H1 (cell line): ENCODE data around the gene PLEKHS1. TPM values are rescaled to one million over a fixed set of nuclear protein-coding genes. Genes with fewer than 3 reads are reported as not detected.

Experiments used
- CTCF ChIA-PET: fragments of 300-600 bp; sonication (Branson Sonifier 250); formaldehyde crosslinking; loops from one replicate; lab custom pipeline; 2021; ENCODE audit not compliant: partially characterized antibody; lab: Charles Lee
- POLR2A ChIA-PET: fragments of 300-600 bp; sonication (Branson Sonifier 250); formaldehyde crosslinking; loops from one replicate; lab custom pipeline; 2021; ENCODE audit warnings: inconsistent platforms; ENCODE audit not compliant: partially characterized antibody; lab: Charles Lee
- DNase-seq, 2 experiments: peaks; one replicate each; pipeline versions ENCODE4 v3.0.0 to v3.0.0-alpha.2; 2010 to 2022; ENCODE audit warnings: low spot score in 2 of 2, low read depth in 1 of 2, mixed read lengths in 1 of 2
- FAIRE-seq: peaks from 2 replicates; lab custom pipeline; 2011; peaks lifted over from hg19 to GRCh38; lab: Jason Lieb, UNC
- H2AFZ ChIP-seq: 2 replicates; pipeline ENCODE4 v1.8.1; 2012; ENCODE audit warnings: low read length, inconsistent platforms
- H2AK5ac ChIP-seq: 2 replicates; pipeline ENCODE4 v1.6.1; 2013; ENCODE audit warnings: low read depth, low read length
- H2BK120ac ChIP-seq: replicated peaks from 2 replicates; pipeline ENCODE3; 2013; ENCODE audit warnings: low read depth, low read length, inconsistent platforms
- H2BK12ac ChIP-seq: 2 replicates; pipeline ENCODE4 v1.6.1; 2013; ENCODE audit warnings: low read depth, low read length
- H2BK15ac ChIP-seq: 2 replicates; pipeline ENCODE4 v1.6.1; 2013; ENCODE audit warnings: low read length
- H2BK20ac ChIP-seq: 2 replicates; pipeline ENCODE4 v1.6.1; 2013; ENCODE audit warnings: low read length
- H2BK5ac ChIP-seq: 2 replicates; pipeline ENCODE4 v1.6.1; 2013; ENCODE audit warnings: low read depth, low read length
- H3K14ac ChIP-seq: 2 replicates; pipeline ENCODE4 v1.6.1; 2013; ENCODE audit warnings: inconsistent platforms; ENCODE audit not compliant: insufficient read length
- H3K18ac ChIP-seq: 2 replicates; pipeline ENCODE4 v1.6.1; 2013; ENCODE audit warnings: low read length; ENCODE audit errors: extremely low read depth
- H3K23ac ChIP-seq: 2 replicates; pipeline ENCODE4 v1.6.1; 2013; ENCODE audit warnings: inconsistent platforms; ENCODE audit not compliant: insufficient read length
- H3K23me2 ChIP-seq: 2 replicates; pipeline ENCODE4 v1.6.1; 2013; ENCODE audit warnings: low read depth, low read length
- H3K27ac ChIP-seq: 2 replicates; pipeline ENCODE4 v1.6.1; 2011; ENCODE audit warnings: low read depth, low read length, inconsistent platforms
- H3K27me3 ChIP-seq, 4 experiments: replicated peaks in 1 of 4; 1 replicate in 1 of 4; 2 replicates in 3 of 4; pipeline versions ENCODE4 v1.6.1 to v1.8.1; 2011 to 2013; ENCODE audit warnings: low read length in 3 of 4, mild to moderate bottlenecking in 3 of 4, inconsistent platforms in 2 of 4, mixed read lengths in 2 of 4, moderate library complexity in 1 of 4; ENCODE audit not compliant: control insufficient read depth in 3 of 4, insufficient read depth in 3 of 4; ENCODE audit errors: extremely low read depth in 1 of 4
- H3K36me3 ChIP-seq, 4 experiments: 2 replicates each; pipeline versions ENCODE4 v1.6.1 to v1.8.1; 2011 to 2013; ENCODE audit warnings: mild to moderate bottlenecking in 4 of 4, low read length in 3 of 4, moderate library complexity in 2 of 4, control low read depth in 1 of 4, inconsistent platforms in 1 of 4; ENCODE audit not compliant: insufficient read depth in 4 of 4, control insufficient read depth in 2 of 4
- H3K4ac ChIP-seq: replicated peaks from 2 replicates; pipeline ENCODE3; 2013; ENCODE audit warnings: low read length, low read depth, mixed read lengths, inconsistent platforms; ENCODE audit not compliant: insufficient read length
- H3K4me1 ChIP-seq, 4 experiments: replicated peaks in 1 of 4; 1 replicate in 1 of 4; 2 replicates in 3 of 4; pipeline versions ENCODE4 v1.6.1 to v1.8.1; 2011 to 2013; ENCODE audit warnings: low read length in 3 of 4, inconsistent platforms in 2 of 4, mixed read lengths in 1 of 4; ENCODE audit not compliant: insufficient read depth in 4 of 4, control insufficient read depth in 3 of 4
- H3K4me2 ChIP-seq, 2 experiments: 2 replicates each; pipeline versions ENCODE4 v1.6.1 to v1.8.1; 2011 to 2013; ENCODE audit warnings: low read depth in 2 of 2, low read length in 2 of 2, control low read depth in 1 of 2, inconsistent platforms in 1 of 2, mild to moderate bottlenecking in 1 of 2; ENCODE audit not compliant: insufficient read depth in 1 of 2
- H3K4me3 ChIP-seq, 4 experiments: fragments of 200-600, 300-600 bp in 1 of 4; sonication (generic), shearing (Covaris generic), sonication (Bioruptor Twin) in 1 of 4; 2 replicates each; pipeline versions ENCODE4 v1.5.1 to v1.8.1; 2011 to 2016; ENCODE audit warnings: low read length in 4 of 4, low read depth in 3 of 4, control low read depth in 2 of 4, inconsistent platforms in 2 of 4, mild to moderate bottlenecking in 2 of 4, mixed read lengths in 1 of 4, moderate library complexity in 1 of 4; ENCODE audit not compliant: insufficient read depth in 2 of 4; ENCODE audit errors: extremely low read depth in 1 of 4
- H3K56ac ChIP-seq: replicated peaks from 2 replicates; pipeline ENCODE3; 2013; ENCODE audit warnings: low read depth, mild to moderate bottlenecking, mixed read lengths, low read length, inconsistent platforms; ENCODE audit not compliant: insufficient read length
- H3K79me1 ChIP-seq: 2 replicates; pipeline ENCODE4 v1.6.1; 2013; ENCODE audit warnings: low read depth, low read length, control low read depth
- H3K79me2 ChIP-seq, 2 experiments: 2 replicates each; pipeline versions ENCODE4 v1.6.1 to v1.8.1; 2012 to 2013; ENCODE audit warnings: low read length in 2 of 2, mild to moderate bottlenecking in 2 of 2, inconsistent platforms in 1 of 2; ENCODE audit not compliant: insufficient read depth in 2 of 2, control insufficient read depth in 1 of 2
- H3K9ac ChIP-seq, 4 experiments: replicated peaks in 1 of 4; 1 replicate in 1 of 4; 2 replicates in 3 of 4; pipeline versions ENCODE4 v1.6.1 to v1.8.1; 2011 to 2013; ENCODE audit warnings: low read depth in 3 of 4, low read length in 3 of 4, control low read depth in 2 of 4, mild to moderate bottlenecking in 2 of 4, moderate library complexity in 2 of 4, inconsistent platforms in 1 of 4; ENCODE audit errors: extremely low read depth in 1 of 4
- H3K9me3 ChIP-seq, 2 experiments: 2 replicates each; pipeline versions ENCODE4 v1.6.1 to v1.8.1; 2012 to 2013; ENCODE audit warnings: mild to moderate bottlenecking in 2 of 2, moderate library complexity in 2 of 2, control low read depth in 1 of 2, inconsistent platforms in 1 of 2, low read depth in 1 of 2, low read length in 1 of 2, mixed read lengths in 1 of 2; ENCODE audit not compliant: insufficient read depth in 2 of 2
- H4K20me1 ChIP-seq, 2 experiments: replicated peaks in 1 of 2; 2 replicates each; pipeline versions ENCODE3 to v1.8.1; 2011 to 2013; ENCODE audit warnings: inconsistent platforms in 2 of 2, low read length in 2 of 2, mild to moderate bottlenecking in 1 of 2; ENCODE audit not compliant: insufficient read depth in 2 of 2, control insufficient read depth in 1 of 2
- H4K5ac ChIP-seq: 2 replicates; pipeline ENCODE4 v1.6.1; 2013; ENCODE audit warnings: low read length, low read depth, mixed read lengths, inconsistent platforms; ENCODE audit not compliant: insufficient read length
- H4K8ac ChIP-seq: 2 replicates; pipeline ENCODE4 v1.8.0; 2013; ENCODE audit warnings: mild to moderate bottlenecking, moderate library complexity, low read length, inconsistent platforms; ENCODE audit not compliant: insufficient read depth; ENCODE audit errors: extremely low read depth
- H4K91ac ChIP-seq: replicated peaks from 2 replicates; pipeline ENCODE3; 2013; ENCODE audit warnings: low read length, mixed read lengths, inconsistent platforms; ENCODE audit not compliant: insufficient read length
- ASH2L ChIP-seq: fragments of 200-600, 300-600 bp; sonication (generic); IDR thresholded peaks from one replicate; pipeline ENCODE4 v1.7.1; 2017; ENCODE audit warnings: low read length
- ATF2 ChIP-seq: IDR thresholded peaks from 2 replicates; pipeline ENCODE4 v1.6.1; 2012; ENCODE audit warnings: low read length, inconsistent platforms
- CBX8 ChIP-seq: fragments of 300-800, 300-1000 bp; sonication (generic); IDR thresholded peaks from 2 replicates; pipeline ENCODE4 v1.7.1; 2016; ENCODE audit warnings: low read depth, low read length, borderline replicate concordance
- CHD1 ChIP-seq: IDR thresholded peaks from 2 replicates; pipeline ENCODE4 v1.6.1; 2012; ENCODE audit warnings: low read depth, low read length, improper control_type of control experiment
- CREB1 ChIP-seq: IDR thresholded peaks from 2 replicates; pipeline ENCODE4 v1.6.1; 2012; ENCODE audit warnings: inconsistent platforms
- CTBP2 ChIP-seq: IDR thresholded peaks from 2 replicates; pipeline ENCODE4 v1.7.0; 2011; ENCODE audit warnings: borderline replicate concordance, mild to moderate bottlenecking, moderate library complexity, mixed read lengths, low read length; ENCODE audit not compliant: insufficient read depth, insufficient read length
- EZH2 ChIP-seq: fragments of 200-600 bp; sonication (generic); IDR thresholded peaks from 2 replicates; pipeline ENCODE4 v1.7.1; 2012; ENCODE audit warnings: low read depth, mild to moderate bottlenecking, moderate library complexity, low read length, inconsistent platforms; ENCODE audit not compliant: severe bottlenecking
- GTF2F1 ChIP-seq: IDR thresholded peaks from 2 replicates; pipeline ENCODE4 v1.6.1; 2012; ENCODE audit warnings: low read depth, low read length, improper control_type of control experiment, borderline replicate concordance
- KDM5A ChIP-seq: fragments of 200-600 bp; IDR thresholded peaks from 2 replicates; pipeline ENCODE4 v1.7.1; 2012; ENCODE audit warnings: mild to moderate bottlenecking, low read length, inconsistent platforms, mixed read lengths
- MAFK ChIP-seq: IDR thresholded peaks from 2 replicates; pipeline ENCODE4 v1.6.1; 2012; ENCODE audit warnings: low read depth, mild to moderate bottlenecking, improper control_type of control experiment, low read length
- SIX5 ChIP-seq: IDR thresholded peaks from 2 replicates; pipeline ENCODE4 v1.6.1; 2011; ENCODE audit warnings: mild to moderate bottlenecking, low read depth, low read length
- SP2 ChIP-seq: IDR thresholded peaks from 2 replicates; pipeline ENCODE4 v1.6.1; 2012; ENCODE audit warnings: mild to moderate bottlenecking, low read length, inconsistent platforms
- TAF1 ChIP-seq: IDR thresholded peaks from 2 replicates; pipeline ENCODE4 v1.6.1; 2011; ENCODE audit warnings: mild to moderate bottlenecking, low read depth, low read length
- ZNF274 ChIP-seq: IDR thresholded peaks from 2 replicates; pipeline ENCODE4 v1.7.0; 2012; ENCODE audit warnings: low read length, borderline replicate concordance; ENCODE audit errors: extremely low read depth
- WGBS, 2 experiments: shearing (Covaris generic) in 1 of 2; methylation state at CpG; one replicate each; pipeline versions ENCODE4 v1.1.6 to v1.1.7; 2013 to 2015; ENCODE audit warnings: low lambda C conversion rate in 2 of 2, mixed read lengths in 2 of 2, inconsistent platforms in 1 of 2, low coverage in 1 of 2, missing lambda C conversion rate in 1 of 2; ENCODE audit not compliant: insufficient replicate concordance in 2 of 2, insufficient coverage in 1 of 2, insufficient read length in 1 of 2; ENCODE audit errors: extremely low coverage in 1 of 2, missing lambda C conversion rate in 1 of 2; 5-methylcytosine and 5-hydroxymethylcytosine counted together
- polyA plus RNA-seq, 7 experiments: library from polyadenylated mRNA; depleted of rRNA in 3 of 7; stranded (reverse) in 5 of 7; unstranded in 2 of 7; fragments of >200 nt in 5 of 7; fragments of 200-250 nt in 2 of 7; gene quantifications; 1 replicate in 5 of 7; 2 replicates in 1 of 7; 4 replicates in 1 of 7; pipeline versions ENCODE4 v1.2.1 to v1.2.3, GENCODE V29; 2011 to 2013; ENCODE audit warnings: missing spikeins in 2 of 7, mixed read lengths in 2 of 7
- total RNA-seq: library from RNA; stranded (reverse); fragmentation: NEBNext Ultra II Directional; extraction: Animal tissue kit (Norgen Biotek cat#: 25700); gene quantifications from 2 replicates; pipeline ENCODE4 v1.2.1, GENCODE V29; 2021

The PLEKHS1 gene
- total and polyA plus RNA-seq, 2 of the 8 experiments (the other 6 are each of a cell fraction or from before 2014, with no cell fraction given), result not detected

- H3K9ac ChIP-seq, result no peak overlapping the region
- no peak overlapping the region for H2AK5ac ChIP-seq
- ChIA-PET CTCF (interaction anchor here (5.2 kb wide), 1 partner anchor 14 kb away, joined by 29 read pairs; no protein-coding TSS in a partner anchor), POLR2A (no interaction called here)
- H2BK120ac ChIP-seq, result no peak overlapping the region
- H3K4me1 ChIP-seq, result no peaks in the 10 kb centered on the region
- no peak overlapping the region for H4K8ac ChIP-seq
- H3K9me3 ChIP-seq, result no peaks in the 10 kb centered on the region
- no peaks in the 10 kb centered on the region for H3K79me2 ChIP-seq
- no peak overlapping the region for H3K4ac ChIP-seq
- no peak overlapping the region for H3K4me3 ChIP-seq
- no peak overlapping the region for H3K56ac ChIP-seq
- H2BK12ac ChIP-seq, result no peak overlapping the region
- no peak overlapping the region for H3K14ac ChIP-seq
- FAIRE-seq, result no peak
- H2BK20ac ChIP-seq, result no peak overlapping the region
- 95% methylated on average over 8 of the region's 8 CpGs; no CpG with 5 or more reads in 1 of the 2 experiments for WGBS, 2 experiments
- H4K5ac ChIP-seq, result no peak overlapping the region
- no peak overlapping the region for H3K27ac ChIP-seq
- no peak overlapping the region for H2BK5ac ChIP-seq
- no peak overlapping the region for H3K23ac ChIP-seq
- H3K18ac ChIP-seq, result no peak overlapping the region
- no peak overlapping the region for H2AFZ ChIP-seq
- H3K27me3 ChIP-seq, result no peaks in the 10 kb centered on the region
- H3K79me1 ChIP-seq, result no peaks in the 10 kb centered on the region
- no peak overlapping the region for H4K91ac ChIP-seq
- no peak for DNase-seq
- H3K23me2 ChIP-seq, result no peaks in the 10 kb centered on the region
- no peak overlapping the region for H3K4me2 ChIP-seq
- H3K36me3 ChIP-seq, result peaks cover 0 to 2% (median 0%) of the 10 kb centered on the region in 4 experiments; a peak in 1 of 8 replicates
- H4K20me1 ChIP-seq, result no peaks in the 10 kb centered on the region
- H2BK15ac ChIP-seq, result no peak overlapping the region
- TF ChIP-seq CHD1 (no peak), EZH2 (no peak), CTBP2 (no peak), SIX5 (no peak), TAF1 (no peak), MAFK (no peak), CBX8 (no peak), SP2 (no peak), ASH2L (no peak), KDM5A (no peak), CREB1 (no peak), GTF2F1 (no peak), ATF2 (no peak), ZNF274 (no peak)
Measured at GRCh38 chr10:113720386-113720785, 31.1 kb upstream of the PLEKHS1 start.
